GM21447 (cell line): ENCODE results near the gene MACC1.

ENCODE experiments used
- ATAC-seq: cut with Tn5 transposase; IDR thresholded peaks from one replicate; pipeline ENCODE4 v1.9.1; 2021; ENCODE audit not compliant: unreplicated experiment

MACC1 gene

GRCh38 chr7:20085086-20085485, 132.1 kb downstream of the MACC1 start:
- ATAC-seq, result no peak
